GM18498 (cell line): ENCODE measurements around the gene SRD5A1.

Experiments used
- ATAC-seq: cut with Tn5 transposase; IDR thresholded peaks from one replicate; pipeline ENCODE4 v1.9.1; 2021; ENCODE audit warnings: mild to moderate bottlenecking, moderate library complexity; ENCODE audit not compliant: unreplicated experiment

Gene SRD5A1

GRCh38 chr5:6723816-6724300 lies 90.6 kb downstream of the SRD5A1 start:
- no peak for ATAC-seq
